AG08395 (cell line): ENCODE measurements around the gene KLHL21.

Experiments used
- DNase-seq: peaks from one replicate; pipeline ENCODE4 v3.0.0; 2012; ENCODE audit warnings: mixed read lengths, low spot score

The KLHL21 gene

DNA sequence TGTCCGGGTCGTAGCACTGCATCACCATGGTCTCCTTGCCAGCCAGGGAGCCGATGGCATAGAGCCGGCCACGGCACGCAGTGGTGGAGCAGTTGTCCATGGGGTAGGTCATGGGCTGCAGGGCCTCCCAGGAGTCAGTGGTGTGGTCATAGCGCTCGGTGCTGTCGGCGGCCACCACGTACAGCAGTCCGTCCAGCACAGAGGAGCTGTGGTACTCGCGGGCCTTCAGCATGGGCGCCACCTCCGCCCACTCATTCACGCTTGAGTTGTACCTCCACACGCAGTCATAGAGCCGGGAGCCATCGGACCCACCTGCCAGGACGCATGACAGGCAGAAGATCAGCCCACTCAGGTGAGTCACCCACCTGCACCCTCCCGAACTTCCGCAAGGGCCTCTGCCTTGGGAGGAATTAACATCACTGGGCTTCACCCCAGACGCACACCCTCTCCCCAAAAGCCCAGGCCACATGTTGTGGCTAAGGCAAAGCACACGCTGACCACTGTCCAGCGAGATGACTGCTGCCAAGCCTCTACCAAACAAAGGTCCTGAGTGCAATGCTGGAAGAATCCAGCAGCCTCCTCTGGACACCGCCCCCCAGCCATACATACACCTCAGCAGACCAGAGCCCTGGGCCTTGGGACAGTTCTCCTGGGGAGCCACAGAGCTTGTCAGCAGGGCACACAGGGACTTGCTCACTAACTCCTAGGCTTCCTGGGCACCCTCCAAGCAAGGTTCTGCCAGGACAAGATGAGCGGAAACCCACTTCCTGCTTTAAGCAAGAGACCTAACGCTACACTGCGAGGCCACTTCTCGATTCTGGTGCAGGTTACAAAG, 3.3 kb downstream of the KLHL21 start:
- no peak for DNase-seq

DNA sequence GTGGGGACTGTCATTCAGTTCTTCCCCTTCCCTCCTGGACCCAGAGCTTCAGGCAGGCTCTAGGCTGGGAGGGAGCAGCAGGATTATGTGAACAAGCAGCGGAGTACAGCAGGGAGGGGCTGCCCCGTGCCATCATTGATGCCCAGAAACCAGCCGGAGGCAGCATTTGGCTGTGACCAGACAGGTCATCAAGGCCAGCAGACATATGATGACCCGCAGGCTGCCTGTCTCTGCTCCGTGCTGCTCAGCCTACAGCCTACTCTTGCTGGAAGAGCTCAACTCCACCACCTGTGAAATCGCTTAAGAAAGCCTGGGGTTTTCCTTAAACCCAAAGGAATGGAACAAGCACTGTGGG, 4.9 kb downstream of the KLHL21 start:
- DNase-seq: no peak

DNA sequence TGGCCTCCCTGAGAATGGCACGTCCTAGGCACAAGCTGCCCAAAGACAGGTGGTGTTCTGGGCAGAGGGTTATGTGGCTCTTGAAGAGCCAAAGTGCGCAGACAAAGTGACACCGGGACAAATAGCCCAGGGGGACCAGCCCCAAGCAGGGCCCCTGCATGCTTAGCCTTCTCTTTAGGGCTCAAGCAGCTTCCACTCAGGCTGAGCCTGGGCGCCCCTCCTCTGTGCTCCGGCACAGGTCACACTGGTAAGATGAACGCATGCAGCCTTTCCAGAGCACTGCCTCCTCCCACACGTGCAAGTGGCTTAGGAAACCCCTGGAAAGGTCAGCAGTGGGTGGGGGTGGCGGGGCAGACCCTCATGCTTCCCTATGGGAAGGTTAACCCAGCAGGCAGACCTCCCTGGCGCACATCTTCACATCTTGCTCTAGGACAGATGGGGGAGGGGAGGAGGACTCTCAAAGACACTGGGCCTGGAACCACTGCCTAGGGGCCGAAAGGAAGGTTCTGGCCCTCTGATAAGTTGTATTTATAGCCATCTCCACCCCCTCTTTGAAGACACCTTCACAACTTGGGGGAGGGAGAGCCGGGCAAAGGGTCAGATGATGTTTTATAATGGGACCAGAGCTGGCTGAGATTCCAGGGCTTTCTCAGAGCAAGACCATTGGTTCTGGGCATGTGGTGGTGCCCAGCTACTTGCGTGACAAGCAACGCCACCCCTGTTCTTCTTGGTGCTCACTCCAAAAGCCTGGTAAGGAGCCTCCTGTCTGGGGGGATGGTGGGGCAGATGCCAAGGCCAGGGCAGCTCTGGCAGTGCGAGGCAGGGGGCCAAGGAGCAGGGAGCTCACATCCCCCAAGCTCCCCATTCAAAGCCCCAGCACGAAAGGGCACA, 5.5 kb downstream of the KLHL21 start:
- no peak for DNase-seq

DNA sequence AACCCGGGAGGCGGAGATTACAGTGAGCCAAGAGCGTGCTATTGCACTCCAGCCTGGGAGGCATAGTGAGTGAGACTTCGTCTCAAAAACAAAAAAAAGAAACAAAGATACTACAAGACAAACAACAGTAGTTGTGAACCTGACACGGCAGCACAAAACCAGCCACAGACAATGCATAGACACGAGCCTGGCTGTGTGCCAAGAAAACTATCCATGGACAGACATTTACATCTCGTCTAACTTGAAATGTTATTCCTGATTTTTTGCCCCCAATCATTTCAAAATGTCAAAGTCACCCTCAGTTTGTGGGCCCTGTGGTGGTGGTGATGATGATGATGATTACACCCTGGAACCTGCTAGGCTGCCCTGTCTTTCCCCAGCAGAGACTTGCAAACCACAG, 6.3 kb downstream of the KLHL21 start:
- no peak for DNase-seq

DNA sequence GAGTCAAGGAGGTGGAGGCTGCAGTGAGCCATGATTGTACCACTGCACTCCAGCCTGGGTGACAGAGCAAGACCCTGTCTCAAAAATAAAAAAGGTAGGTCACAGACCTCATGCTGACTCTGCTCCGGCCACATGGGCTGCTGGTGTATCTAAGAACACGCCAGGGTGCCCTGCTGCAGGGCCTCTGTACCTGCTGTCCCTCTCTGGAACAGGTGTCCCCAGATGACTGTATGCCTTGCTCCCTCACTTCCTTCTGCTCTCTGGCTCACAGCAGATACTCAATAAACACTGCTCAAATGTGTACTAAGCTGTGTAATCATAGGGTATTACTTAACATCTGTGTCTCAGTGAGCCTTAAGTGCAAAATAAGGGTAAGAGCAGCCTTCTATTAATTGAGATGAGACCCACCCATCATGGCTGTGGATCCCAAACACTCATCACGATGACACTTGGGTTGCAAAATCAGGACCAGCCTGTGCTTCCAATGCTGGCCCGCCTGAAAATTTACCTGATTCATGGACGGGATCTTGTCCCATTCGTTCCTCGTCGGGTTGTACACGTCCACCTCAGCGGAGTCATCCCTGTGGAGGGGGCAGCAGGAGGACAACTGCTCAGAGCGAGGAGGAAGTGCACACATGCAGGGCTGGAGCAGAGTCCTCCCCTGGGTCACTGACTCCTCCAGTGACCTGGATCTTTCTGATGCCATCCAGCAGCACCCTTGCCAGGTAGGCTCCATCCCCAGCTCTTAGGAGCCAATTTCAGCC, 7.5 kb downstream of the KLHL21 start:
- DNase-seq: no peak

DNA sequence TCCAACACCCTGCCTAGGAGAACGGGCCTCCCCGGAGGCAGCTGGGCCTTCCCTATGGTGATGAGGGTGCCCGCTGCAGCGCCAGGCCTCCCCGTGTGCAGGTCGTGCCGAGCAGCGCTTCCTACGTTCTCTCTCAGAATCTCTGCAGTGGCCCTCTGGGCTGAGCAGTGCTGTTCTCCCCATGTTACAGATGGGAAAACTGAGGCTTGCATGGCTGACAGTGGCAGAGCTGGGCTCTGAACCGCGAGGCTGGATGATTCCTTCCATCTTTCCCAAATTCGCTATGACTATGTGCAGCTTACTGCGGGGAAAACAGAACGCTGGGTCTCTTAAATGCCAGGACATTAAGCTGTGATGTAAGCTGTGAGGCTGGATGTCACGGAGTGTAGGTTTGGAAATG, 8.9 kb downstream of the KLHL21 start:
- DNase-seq: no peak

DNA sequence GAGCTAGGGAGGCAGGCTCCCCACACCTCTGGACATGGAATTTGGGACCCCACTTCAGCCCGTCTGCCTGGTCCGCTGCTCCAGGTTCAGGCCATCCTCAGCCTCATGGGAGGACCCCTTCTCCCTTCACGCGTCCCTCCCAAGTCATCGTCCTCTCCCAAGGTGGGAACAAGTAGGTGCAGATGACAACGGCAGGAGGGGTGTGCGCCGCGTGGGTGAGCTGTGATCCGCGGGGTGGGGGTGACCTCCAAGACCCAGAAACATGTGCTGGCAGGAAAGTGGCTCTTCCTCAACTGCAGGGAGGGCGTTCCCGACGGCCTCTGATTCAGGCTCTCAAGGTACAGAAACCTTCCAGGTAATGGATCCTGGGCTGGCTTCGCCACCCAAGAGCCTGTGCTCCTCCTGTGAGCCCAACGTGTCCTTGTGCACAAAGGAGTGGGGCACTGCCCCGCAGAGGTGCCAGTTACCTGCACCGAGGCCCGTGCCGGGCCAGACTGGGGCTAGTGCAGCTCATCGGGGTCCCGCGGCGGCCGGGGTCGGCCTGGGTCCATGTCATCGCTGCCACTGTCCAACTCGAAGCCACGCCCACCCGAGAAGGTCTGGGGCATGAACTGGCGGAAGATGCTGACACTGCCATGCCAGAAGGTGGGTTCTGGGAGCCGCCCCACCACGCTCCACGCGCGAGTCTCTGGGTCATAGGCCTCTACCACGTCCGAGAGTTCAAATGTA, 9.6 kb downstream of the KLHL21 start:
- DNase-seq: no peak

DNA sequence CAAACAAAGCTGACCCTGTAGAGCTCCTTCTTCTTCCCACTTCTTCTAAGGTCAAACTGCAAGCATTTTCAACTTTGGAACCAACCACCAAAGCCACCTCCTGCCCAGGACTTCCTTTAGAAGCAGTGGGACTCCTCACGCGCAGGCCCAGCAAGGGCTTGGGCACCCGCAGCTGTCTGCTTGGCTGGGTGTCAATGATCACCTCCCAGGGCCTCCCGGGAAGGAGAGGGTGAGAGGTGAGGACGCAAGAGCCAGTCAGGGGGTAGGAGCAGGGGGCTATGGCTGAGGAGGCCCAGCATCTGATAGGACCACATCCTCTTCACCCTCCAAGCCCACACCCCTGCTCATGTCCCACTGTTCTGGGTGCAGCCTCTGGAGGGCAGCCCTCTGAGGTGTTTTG, 10.2 kb downstream of the KLHL21 start:
- DNase-seq: no peak

DNA sequence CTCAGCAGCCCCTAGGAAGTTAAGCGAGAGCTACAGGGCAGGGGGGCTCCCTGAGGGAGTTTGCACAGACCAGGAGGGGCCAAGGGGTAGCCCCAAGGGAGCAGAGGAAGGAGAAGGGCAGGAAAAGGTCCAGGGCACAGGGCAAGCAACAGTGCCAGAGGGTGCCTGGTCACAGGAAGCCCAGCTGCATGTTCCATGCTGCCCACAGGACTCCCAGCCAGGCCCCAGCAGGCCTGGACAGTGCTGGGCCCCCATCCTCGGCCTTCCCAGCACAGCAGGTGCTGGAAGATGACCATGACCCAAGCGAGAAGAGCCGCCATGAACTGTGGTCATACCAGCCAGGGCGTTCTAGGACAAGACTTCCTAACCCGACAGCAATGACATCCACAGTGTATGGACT, 11.0 kb downstream of the KLHL21 start:
- DNase-seq: no peak

DNA sequence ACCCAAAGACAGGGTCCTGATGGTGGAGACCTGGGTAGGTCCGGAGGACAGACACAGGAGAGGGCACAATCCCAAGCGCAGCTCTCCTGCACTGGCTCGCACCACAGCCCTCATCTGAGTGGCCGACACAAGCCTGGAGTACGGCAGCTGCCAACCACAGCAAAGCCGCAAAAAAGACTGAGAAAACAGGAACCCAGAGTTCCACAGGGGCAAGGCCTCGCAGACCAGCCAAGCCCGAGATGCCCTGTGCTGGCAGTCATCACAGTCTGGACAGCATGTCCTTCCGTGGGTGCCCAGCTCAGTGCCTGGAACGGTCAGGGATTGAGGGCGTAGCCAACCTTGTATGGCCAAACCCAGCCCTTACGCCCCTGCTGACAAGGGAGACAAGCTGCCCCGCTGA, 11.4 kb downstream of the KLHL21 start:
- no peak for DNase-seq

DNA sequence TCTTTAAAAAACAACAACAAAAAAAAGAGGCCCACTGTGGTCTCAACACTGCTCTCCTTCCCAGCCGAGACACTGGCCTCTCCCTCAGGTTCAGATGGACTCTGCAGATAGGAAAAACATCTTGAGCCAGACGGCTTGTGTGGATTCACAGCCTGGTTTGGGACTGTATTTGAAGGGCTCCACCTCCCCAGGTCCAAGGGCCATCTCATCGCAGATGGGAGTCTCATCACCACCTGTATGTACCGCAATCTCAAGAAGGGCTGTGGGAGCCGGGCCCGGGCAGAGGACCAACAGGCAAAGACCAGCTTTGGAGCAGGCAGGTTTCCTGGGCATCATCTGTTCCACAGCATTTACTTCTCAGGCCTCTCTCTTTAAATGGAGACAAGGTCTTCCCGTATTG, 12.6 kb downstream of the KLHL21 start:
- no peak for DNase-seq

DNA sequence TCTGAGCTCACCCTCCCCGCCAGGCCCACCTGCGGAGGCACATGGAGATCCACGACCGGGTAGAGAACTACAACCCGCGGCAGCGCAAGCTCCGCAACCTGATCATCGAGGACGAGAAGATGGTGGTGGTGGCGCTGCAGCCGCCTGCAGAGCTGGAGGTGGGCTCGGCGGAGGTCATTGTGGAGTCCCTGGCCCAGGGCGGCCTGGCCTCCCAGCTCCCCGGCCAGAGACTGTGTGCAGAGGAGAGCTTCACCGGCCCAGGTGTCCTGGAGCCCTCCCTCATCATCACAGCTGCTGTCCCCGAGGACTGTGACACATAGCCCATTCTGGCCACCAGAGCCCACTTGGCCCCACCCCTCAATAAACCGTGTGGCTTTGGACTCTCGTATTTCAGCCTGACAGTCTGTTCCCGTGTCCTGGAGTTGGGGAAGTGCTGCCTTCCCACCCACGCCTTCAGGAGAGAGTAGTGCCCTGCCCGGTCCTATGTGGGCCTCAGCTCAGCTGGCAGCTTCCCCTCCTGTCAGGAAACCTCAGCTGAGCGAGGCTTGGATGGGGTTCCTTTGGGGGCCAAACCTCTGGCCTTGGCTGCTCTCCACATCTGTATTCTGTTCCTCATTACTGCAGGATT, 13.7 kb downstream of the KLHL21 start:
- peak; percentile 12 for DNase-seq

DNA sequence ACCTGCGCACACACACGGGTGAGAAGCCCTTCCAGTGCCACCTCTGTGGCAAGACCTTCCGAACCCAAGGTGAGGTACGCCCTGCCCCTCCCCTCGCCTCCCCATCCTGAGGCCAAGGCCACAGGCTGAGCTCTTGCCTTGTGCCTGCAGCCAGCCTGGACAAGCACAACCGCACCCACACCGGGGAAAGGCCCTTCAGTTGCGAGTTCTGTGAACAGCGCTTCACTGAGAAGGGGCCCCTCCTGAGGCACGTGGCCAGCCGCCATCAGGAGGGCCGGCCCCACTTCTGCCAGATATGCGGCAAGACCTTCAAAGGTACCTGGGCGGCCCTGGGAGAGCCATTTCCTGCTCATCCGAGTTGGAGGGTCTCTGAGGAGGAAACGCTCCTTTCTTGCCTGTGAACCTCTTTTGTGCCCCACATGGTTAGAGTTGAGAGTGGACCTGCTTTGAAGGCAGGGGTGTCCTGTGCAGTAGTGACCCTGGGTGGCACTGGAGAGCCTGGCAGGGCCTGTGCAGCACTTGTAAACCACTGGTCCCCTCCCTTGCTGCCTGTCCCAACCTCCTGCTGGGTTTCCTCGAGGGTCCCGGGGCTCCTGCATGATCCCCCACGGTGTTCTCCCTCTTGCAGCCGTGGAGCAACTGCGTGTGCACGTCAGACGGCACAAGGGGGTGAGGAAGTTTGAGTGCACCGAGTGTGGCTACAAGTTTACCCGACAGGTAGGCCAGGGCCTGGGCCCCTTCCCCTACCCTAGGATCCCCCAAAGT, 14.4 kb downstream of the KLHL21 start:
- no peak for DNase-seq

DNA sequence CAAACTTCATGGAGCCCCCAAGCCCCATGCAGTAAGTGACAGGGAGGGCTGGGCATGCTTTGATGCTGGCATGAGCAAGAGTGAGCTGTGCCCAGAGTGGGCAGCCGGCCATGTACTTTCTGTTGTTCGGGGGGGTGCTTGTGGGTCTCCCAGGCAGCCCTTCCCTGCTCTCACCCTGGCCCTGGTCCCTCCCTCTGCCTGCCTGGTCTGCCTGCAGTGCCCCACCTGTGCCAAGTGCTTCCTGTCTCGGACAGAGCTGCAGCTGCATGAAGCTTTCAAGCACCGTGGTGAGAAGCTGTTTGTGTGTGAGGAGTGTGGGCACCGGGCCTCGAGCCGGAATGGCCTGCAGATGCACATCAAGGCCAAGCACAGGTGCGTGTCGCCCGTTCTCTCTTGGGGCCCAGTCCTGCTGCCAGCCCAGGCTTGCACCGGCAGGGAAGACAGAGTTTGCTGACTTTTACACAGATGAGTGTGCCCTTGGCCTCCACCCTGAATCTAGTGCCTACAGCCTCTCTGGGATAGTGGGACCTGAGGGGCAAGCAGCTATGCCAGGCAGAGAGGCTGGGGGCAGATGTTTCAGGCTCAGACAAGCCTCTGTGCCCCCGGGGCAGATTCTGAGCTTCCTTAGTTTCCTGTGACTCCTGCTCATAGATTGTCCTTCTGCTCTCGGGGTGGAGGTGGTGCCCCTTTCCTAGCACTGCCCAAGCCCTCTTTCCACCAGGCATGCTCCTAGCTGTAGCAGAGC, 15.2 kb downstream of the KLHL21 start:
- no peak for DNase-seq

DNA sequence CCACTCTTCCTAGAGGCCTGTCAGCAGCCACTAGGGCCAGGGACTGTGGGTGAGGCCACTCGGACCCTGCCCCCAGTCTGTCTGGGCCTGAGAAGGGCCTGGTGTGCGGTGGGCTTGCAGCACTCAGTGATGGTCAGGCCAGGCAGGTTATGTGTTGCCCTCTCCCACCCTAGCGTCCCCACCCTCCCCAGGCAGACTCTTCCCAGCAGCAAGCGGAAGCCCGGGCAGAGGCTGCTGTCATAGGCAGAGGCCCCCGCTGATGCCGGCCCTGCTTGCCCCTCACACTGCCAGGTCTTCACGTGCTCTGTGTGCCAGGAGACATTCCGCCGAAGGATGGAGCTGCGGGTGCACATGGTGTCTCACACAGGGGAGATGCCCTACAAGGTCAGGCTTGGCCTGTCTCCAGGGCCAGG, 16.3 kb downstream of the KLHL21 start:
- DNase-seq: no peak

DNA sequence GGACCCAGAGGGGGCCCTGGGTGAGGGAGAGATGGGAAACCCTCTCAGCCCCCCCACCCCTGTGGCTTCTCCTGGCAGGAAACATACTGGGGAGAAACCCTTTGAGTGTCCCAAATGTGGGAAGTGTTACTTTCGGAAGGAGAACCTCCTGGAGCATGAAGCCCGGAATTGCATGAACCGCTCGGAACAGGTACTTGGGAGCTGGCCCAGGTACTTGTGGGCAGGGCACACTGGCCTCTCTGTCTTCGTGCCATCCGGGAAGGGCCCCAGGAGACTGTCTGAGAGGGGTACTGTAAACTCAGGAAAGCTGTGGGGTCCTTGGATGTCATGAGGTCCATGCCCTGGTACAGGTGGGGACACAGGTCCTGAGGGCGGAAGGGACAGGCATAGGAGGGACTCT, 16.8 kb downstream of the KLHL21 start:
- no peak for DNase-seq

DNA sequence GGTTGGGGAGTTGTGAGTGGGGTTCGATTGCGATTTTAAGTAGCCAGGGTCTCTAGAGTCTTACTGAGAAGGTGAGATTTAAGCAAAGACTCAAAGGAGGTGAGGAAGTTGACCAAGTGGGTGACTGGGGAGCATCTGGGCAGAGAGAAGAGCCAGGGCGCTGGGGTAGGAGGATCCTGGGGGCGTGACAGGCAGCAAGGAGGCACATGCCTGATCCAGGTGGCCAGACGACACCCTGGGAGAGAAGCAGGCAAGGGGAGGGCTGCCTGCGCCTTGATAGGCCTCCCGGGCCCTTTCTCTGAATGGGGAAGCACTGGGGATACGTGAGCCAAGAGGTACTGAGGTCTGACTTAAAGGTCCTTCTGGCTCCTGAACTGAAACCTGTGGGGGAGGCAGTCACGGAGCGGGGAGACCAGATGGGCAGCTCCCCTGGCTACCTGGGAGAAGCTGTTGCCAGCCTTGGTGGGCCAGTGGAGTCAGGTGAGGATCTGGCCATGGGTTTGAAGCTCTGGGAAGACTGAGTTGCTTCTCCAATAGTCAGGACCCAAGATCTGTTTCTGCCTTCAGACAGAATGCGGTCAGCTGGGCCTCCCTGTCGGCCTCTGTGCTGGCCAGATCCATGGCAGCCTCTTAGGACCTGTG, 17.5 kb downstream of the KLHL21 start:
- DNase-seq: no peak

DNA sequence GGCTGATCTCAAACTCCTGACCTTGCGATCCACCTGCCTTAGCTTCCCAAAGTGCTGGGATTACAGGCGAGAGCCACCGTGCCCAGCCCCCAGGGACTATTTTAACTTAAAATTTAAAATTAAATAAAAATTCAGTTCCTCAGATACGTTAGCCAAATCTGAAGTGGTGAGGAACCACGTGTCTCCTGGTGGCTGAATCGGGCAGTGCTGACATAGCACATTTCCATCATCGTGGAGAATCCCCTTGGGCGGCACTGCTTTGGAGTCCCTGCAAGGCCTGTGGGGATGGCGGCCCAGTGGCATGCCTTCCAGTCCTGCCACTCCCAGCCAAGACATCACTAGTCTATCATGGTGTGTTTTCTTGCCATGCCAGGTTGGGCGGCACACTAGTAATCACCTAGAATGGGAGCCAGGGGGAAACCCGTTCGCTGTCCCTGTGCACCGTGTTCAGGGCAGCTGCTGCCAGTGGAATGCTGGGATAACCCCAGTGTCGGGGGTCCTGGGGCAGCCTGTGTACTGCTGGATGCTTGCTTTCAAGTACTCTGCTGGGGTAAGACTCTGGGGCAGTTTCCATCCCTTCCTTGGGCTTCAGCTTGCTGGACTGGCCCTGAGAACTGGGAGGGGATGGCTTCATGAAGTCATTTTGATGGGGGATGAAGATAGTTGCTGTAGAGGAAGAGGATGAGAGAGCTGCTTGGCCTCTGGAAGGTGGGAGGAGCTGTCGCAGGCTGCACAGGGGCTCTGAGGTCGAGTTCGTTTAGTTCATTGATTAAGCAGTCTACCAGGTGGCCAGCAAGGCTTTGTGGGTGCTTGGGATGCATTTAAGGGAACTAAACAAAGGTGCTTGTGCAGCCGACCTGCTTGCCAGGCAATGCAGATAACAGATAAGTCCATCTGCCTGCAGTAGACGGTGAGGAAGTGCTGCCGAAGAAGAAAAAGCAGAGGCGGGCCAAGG, 18.3 kb downstream of the KLHL21 start:
- no peak for DNase-seq
